Measurements from ENCODE around the gene EXD3.

EXD3 gene

GRCh38 chr9:137396634-137397367 lies 26.2 kb downstream of the EXD3 start:
- Mint-ChIP-seq H3K27ac (peak overlapping the region; percentile 39), H3K36me3 (ENCODE audit: low read depth) (peaks cover 35% of the 10 kb centered on the region), H3K27me3 (ENCODE audit: low read depth, poor library complexity) (peaks cover 3% of the 10 kb centered on the region), H3K4me3 (no peak overlapping the region), H3K9me3 (peaks cover 40% of the 10 kb centered on the region), H3K4me1 (peaks cover 12% of the 10 kb centered on the region)
- no peak for DNase-seq
- no peak for TF ChIP-seq CTCF (IDR thresholded peaks at IDR 0.05)

GRCh38 chr9:137396227-137396626 lies 26.7 kb downstream of the EXD3 start:
- Mint-ChIP-seq H3K27me3 (ENCODE audit: low read depth, poor library complexity) (peaks cover 3% of the 10 kb centered on the region), H3K4me1 (peaks cover 12% of the 10 kb centered on the region), H3K36me3 (ENCODE audit: low read depth) (peaks cover 30% of the 10 kb centered on the region), H3K27ac (peak overlapping the region; percentile 39), H3K9me3 (peaks cover 34% of the 10 kb centered on the region), H3K4me3 (no peak overlapping the region)
- TF ChIP-seq CTCF (IDR thresholded peaks at IDR 0.05): no peak
- DNase-seq: no peak

- H3K9me3 Mint-ChIP-seq: peaks cover 33% of the 10 kb centered on the region
- peaks cover 30% of the 10 kb centered on the region for H3K36me3 Mint-ChIP-seq (ENCODE audit: low read depth)
- no peak overlapping the region for H3K4me3 Mint-ChIP-seq
- H3K27me3 Mint-ChIP-seq (ENCODE audit: low read depth, poor library complexity): peaks cover 3% of the 10 kb centered on the region
- no peak overlapping the region for H3K27ac Mint-ChIP-seq
- TF ChIP-seq CTCF (IDR thresholded peaks at IDR 0.05): no peak
- H3K4me1 Mint-ChIP-seq: peaks cover 12% of the 10 kb centered on the region
- DNase-seq: no peak
Measured at GRCh38 chr9:137395666-137396010, 27.3 kb downstream of the EXD3 start.

- H3K9me3 Mint-ChIP-seq: peaks cover 28% of the 10 kb centered on the region
- H3K36me3 Mint-ChIP-seq (ENCODE audit: low read depth): peaks cover 26% of the 10 kb centered on the region
- no peak for DNase-seq
- peaks cover 13% of the 10 kb centered on the region for H3K4me1 Mint-ChIP-seq
- H3K4me3 Mint-ChIP-seq: no peak overlapping the region
- H3K27me3 Mint-ChIP-seq (ENCODE audit: low read depth, poor library complexity): peaks cover 3% of the 10 kb centered on the region
- TF ChIP-seq CTCF (IDR thresholded peaks at IDR 0.05): no peak
- H3K27ac Mint-ChIP-seq: no peak overlapping the region
Measured at GRCh38 chr9:137394866-137395665, 27.9 kb downstream of the EXD3 start.

GRCh38 chr9:137393176-137394150 lies 29.5 kb downstream of the EXD3 start:
- peaks cover 3% of the 10 kb centered on the region for H3K27me3 Mint-ChIP-seq (ENCODE audit: low read depth, poor library complexity)
- DNase-seq: no peak
- H3K27ac Mint-ChIP-seq: no peak overlapping the region
- no peak for TF ChIP-seq CTCF (IDR thresholded peaks at IDR 0.05)
- H3K9me3 Mint-ChIP-seq: peaks cover 14% of the 10 kb centered on the region
- H3K4me3 Mint-ChIP-seq: no peak overlapping the region
- H3K36me3 Mint-ChIP-seq (ENCODE audit: low read depth): peaks cover 19% of the 10 kb centered on the region
- H3K4me1 Mint-ChIP-seq: peaks cover 14% of the 10 kb centered on the region
